Stomach (tissue), 9 donors: ENCODE data around the gene PPP1R1C. TPM values are rescaled to one million over a fixed set of nuclear protein-coding genes. Genes with fewer than 3 reads are reported as not detected.

Source experiments
- DNase-seq, 2 donors: peaks; one replicate each; pipeline versions ENCODE4 v3.0.0 to v3.0.0-alpha.2; 2013 to 2019
- H3K27ac ChIP-seq, 5 donors: fragments of 200-600 bp in 4 of 5; sonication (generic) in 4 of 5; one replicate each; pipeline ENCODE4 v1.5.1; 2013 to 2019; ENCODE audit warnings: mild to moderate bottlenecking in 1 of 5, moderate library complexity in 1 of 5
- H3K27me3 ChIP-seq, 3 donors: fragments of 200-600 bp; sonication (generic); one replicate each; pipeline ENCODE4 v1.5.1; 2017 to 2019; ENCODE audit warnings: mixed run types in 1 of 3
- H3K36me3 ChIP-seq, 4 donors: fragments of 200-600 bp; sonication (generic); 1 replicate in 3 of 4; 2 replicates in 1 of 4; pipeline ENCODE4 v1.5.1; 2016 to 2019
- H3K4me1 ChIP-seq, 4 donors: fragments of 200-600 bp; sonication (generic); one replicate each; pipeline ENCODE4 v1.5.1; 2016 to 2019
- H3K4me3 ChIP-seq, 4 donors: fragments of 200-600 bp; sonication (generic) in 3 of 4; one replicate each; pipeline ENCODE4 v1.5.1; 2016 to 2019; ENCODE audit warnings: mild to moderate bottlenecking in 1 of 4
- H3K9me3 ChIP-seq, 4 donors: fragments of 200-600 bp; sonication (generic); one replicate each; pipeline ENCODE4 v1.5.1; 2016 to 2019
- CTCF ChIP-seq, 7 experiments: fragments of 450-650 bp in 4 of 7; fragments of 200-600 bp in 3 of 7; sonication (generic) in 3 of 7; IDR thresholded peaks; one replicate each; pipeline ENCODE4 v1.5.1; 2016 to 2019; ENCODE audit warnings: antibody characterized with exemption in 7 of 7, control low read depth in 2 of 7, mild to moderate bottlenecking in 1 of 7
- EP300 ChIP-seq: sonication (generic); formaldehyde crosslinking; IDR thresholded peaks from one replicate; pipeline ENCODE4 v1.6.1; 2017; ENCODE audit warnings: antibody characterized with exemption
- POLR2A ChIP-seq, 4 donors: fragments of 450-650 bp; IDR thresholded peaks; one replicate each; pipeline ENCODE4 v1.6.1; 2016; ENCODE audit warnings: antibody characterized with exemption in 4 of 4, control low read depth in 2 of 4, mild to moderate bottlenecking in 1 of 4, moderate library complexity in 1 of 4
- POLR2AphosphoS5 ChIP-seq, 3 donors: sonication (generic); formaldehyde crosslinking; IDR thresholded peaks; one replicate each; pipeline ENCODE4 v1.6.1; 2016; ENCODE audit warnings: antibody characterized with exemption in 3 of 3
- WGBS, 5 donors: extraction: QIAGEN DNeasy Blood & Tissue Kit in 3 of 5; methylation state at CpG; one replicate each; pipeline versions ENCODE4 v1.1.5 to v1.1.7; 2013 to 2018; 5-methylcytosine and 5-hydroxymethylcytosine counted together
- intact Hi-C: fragments of 100-400 bp; cut with DNase I; formaldehyde crosslinking; loops from one replicate; pipeline ENCODE4 v1.15.1; 2023; ENCODE audit warnings: low total_unique reads
- polyA plus RNA-seq, 3 donors: library from polyadenylated mRNA; stranded (reverse); fragments of 200-250 nt; gene quantifications; one replicate each; pipeline ENCODE4 v1.2.3, GENCODE V29; 2013
- total RNA-seq, 5 donors: library from RNA; depleted of rRNA; stranded (reverse); fragments of >200 nt; gene quantifications; one replicate each; pipeline versions ENCODE4 v1.1.0 to v1.2.3, GENCODE V29; 2014 to 2016
- donor health status: healthy with polysubstance abuse.
- donor health status: Bipolar disorder and iron deficiency.
- donor health status: healthy.

Gene PPP1R1C
- total and polyA plus RNA-seq, 8 donors: 1.6 to 10.4 (median 3.9) TPM; not detected in 4

- Histone ChIP-seq H3K4me3 (no peak overlapping the region), H3K27me3 (no peaks in the 10 kb centered on the region), H3K27ac (no peak overlapping the region), H3K4me1 (no peaks in the 10 kb centered on the region), H3K36me3 (no peaks in the 10 kb centered on the region), H3K9me3 (no peaks in the 10 kb centered on the region)
- TF ChIP-seq POLR2A (IDR thresholded peaks at IDR 0.05): no peak
- no peak for TF ChIP-seq CTCF (IDR thresholded peaks at IDR 0.05)
- TF ChIP-seq EP300: no peak
- no peak for TF ChIP-seq POLR2AphosphoS5 (IDR thresholded peaks at IDR 0.05)
- WGBS, 5 donors: 85 to 95% (median 91%) methylated on average over 3 of the region's 3 CpGs
- intact Hi-C loops: no loop called here
- DNase-seq: no peak
These were observed 178.2 kb downstream of the PPP1R1C start for GRCh38 chr2:182163878-182164277.

DNA sequence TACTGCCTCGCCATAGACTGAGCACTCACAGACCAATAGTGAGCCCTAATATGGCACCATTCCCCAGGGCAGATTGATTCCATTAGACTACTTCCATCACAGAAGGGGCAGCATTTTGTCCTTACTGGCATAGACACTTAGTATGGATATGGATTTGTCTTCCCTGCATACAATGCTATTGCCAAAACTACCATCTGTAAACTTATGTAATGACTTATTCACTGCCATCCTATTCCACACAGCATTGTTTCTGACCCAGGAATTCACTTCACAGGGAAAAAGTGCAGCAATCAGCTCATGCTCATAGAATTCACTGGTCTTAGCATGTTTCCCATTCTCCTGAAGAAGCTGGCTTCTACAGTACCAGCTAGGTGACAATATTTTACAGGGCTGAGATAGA lies 179.0 kb downstream of the PPP1R1C start:
- intact Hi-C loops: no loop called here
- DNase-seq: no peak
- no peak overlapping the region for H3K27ac ChIP-seq
- WGBS, 5 donors: 76 to 90% (median 81%) methylated on average over 1 of the region's 1 CpG
- H3K9me3 ChIP-seq: no peaks in the 10 kb centered on the region
- no peaks in the 10 kb centered on the region for H3K27me3 ChIP-seq
- H3K36me3 ChIP-seq: no peaks in the 10 kb centered on the region
- H3K4me1 ChIP-seq: no peaks in the 10 kb centered on the region
- TF ChIP-seq POLR2A (IDR thresholded peaks at IDR 0.05) (no peak), EP300 (no peak), POLR2AphosphoS5 (IDR thresholded peaks at IDR 0.05) (no peak), CTCF (IDR thresholded peaks at IDR 0.05) (no peak)
- no peak overlapping the region for H3K4me3 ChIP-seq

GRCh38 chr2:182165202-182165601 lies 179.5 kb downstream of the PPP1R1C start:
- intact Hi-C loops: no loop called here
- 65 to 81% (median 72%) methylated on average over 2 of the region's 2 CpGs for WGBS, 5 donors

GRCh38 chr2:182166406-182166805 lies 180.8 kb downstream of the PPP1R1C start:
- TF ChIP-seq POLR2AphosphoS5 (IDR thresholded peaks at IDR 0.05) (no peak), CTCF (IDR thresholded peaks at IDR 0.05) (no peak), EP300 (no peak), POLR2A (IDR thresholded peaks at IDR 0.05) (no peak)
- Histone ChIP-seq H3K4me3 (no peak overlapping the region), H3K27me3 (no peaks in the 10 kb centered on the region), H3K4me1 (no peaks in the 10 kb centered on the region), H3K27ac (no peak overlapping the region), H3K9me3 (no peaks in the 10 kb centered on the region), H3K36me3 (no peaks in the 10 kb centered on the region)
- DNase-seq: no peak
- intact Hi-C loops: no loop called here
- 57 to 92% (median 75%) methylated on average over 2 of the region's 2 CpGs for WGBS, 5 donors

More at GRCh38 chr2:182165202-182165601, 179.5 kb downstream of the PPP1R1C start:
- H3K9me3 ChIP-seq: no peaks in the 10 kb centered on the region
- H3K27me3 ChIP-seq: no peaks in the 10 kb centered on the region
- no peaks in the 10 kb centered on the region for H3K36me3 ChIP-seq
- no peak for TF ChIP-seq POLR2AphosphoS5 (IDR thresholded peaks at IDR 0.05)
- TF ChIP-seq CTCF (IDR thresholded peaks at IDR 0.05): no peak
- no peak for TF ChIP-seq EP300
- TF ChIP-seq POLR2A (IDR thresholded peaks at IDR 0.05): no peak
- H3K27ac ChIP-seq: no peak overlapping the region
- H3K4me3 ChIP-seq: no peak overlapping the region
- no peaks in the 10 kb centered on the region for H3K4me1 ChIP-seq
- DNase-seq: no peak
